ENCODE data around the gene RBPJ.
A peak's percentile ranks its signal among the peaks of the same experiment; 100 is the strongest.

The RBPJ gene

DNA sequence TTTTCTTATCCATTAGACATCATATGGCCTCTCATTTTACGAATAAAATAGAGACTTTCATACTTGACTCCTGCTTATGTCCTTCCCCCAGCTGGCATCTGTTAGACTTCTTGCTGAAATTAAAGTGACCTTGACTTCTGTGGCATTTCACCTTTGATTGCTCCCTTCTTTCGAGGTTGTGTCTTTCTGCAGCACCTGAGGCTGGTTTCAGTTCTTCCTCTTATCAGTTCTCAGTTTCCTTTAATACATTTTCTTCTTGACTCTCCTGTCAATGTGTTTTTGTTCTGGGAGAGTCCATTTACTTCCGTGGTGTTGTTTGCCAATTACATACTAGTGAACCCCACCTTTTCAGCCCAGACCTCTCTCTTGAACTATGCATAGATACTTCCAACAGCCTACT, 81.6 kb downstream of the RBPJ start:
- Mint-ChIP-seq H3K36me3 (ENCODE audit: low read depth) (peaks cover 50% of the 10 kb centered on the region), H3K9me3 (peaks cover 5% of the 10 kb centered on the region), H3K27me3 (ENCODE audit: low read depth) (no peaks in the 10 kb centered on the region), H3K4me1 (peaks cover 5% of the 10 kb centered on the region), H3K4me3 (no peak overlapping the region), H3K27ac (no peak overlapping the region)
- TF ChIP-seq, protein P1, sequence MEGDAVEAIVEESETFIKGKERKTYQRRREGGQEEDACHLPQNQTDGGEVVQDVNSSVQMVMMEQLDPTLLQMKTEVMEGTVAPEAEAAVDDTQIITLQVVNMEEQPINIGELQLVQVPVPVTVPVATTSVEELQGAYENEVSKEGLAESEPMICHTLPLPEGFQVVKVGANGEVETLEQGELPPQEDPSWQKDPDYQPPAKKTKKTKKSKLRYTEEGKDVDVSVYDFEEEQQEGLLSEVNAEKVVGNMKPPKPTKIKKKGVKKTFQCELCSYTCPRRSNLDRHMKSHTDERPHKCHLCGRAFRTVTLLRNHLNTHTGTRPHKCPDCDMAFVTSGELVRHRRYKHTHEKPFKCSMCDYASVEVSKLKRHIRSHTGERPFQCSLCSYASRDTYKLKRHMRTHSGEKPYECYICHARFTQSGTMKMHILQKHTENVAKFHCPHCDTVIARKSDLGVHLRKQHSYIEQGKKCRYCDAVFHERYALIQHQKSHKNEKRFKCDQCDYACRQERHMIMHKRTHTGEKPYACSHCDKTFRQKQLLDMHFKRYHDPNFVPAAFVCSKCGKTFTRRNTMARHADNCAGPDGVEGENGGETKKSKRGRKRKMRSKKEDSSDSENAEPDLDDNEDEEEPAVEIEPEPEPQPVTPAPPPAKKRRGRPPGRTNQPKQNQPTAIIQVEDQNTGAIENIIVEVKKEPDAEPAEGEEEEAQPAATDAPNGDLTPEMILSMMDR (IDR thresholded peaks at IDR 0.05; ENCODE audit: unreplicated experiment in 3 of 3), result no peak

DNA sequence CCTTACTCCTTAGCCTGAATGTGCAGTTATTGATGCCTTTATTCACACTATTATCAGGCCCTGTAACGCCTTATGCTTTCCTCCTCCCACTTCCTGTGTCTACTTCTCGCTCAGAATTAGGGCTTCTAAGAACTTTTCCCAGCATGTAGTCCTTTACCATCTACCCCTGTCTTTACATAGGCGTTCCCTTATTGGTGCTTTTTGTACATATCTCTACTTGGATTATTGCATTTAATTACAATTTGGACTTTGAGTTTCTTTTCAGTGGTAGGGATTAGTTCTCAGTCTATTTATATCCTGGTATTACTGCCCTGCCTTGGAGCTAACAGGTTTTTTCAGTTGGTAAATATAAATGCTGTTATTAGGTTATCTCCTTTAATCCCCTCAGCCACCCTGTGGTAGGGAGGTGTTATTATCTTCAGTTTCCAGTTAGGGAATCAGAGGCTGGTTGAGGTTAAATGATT, 84.0 kb downstream of the RBPJ start:
- Mint-ChIP-seq H3K36me3 (ENCODE audit: low read depth) (peaks cover 43% of the 10 kb centered on the region), H3K4me1 (peaks cover 5% of the 10 kb centered on the region), H3K27me3 (ENCODE audit: low read depth) (no peaks in the 10 kb centered on the region), H3K27ac (no peak overlapping the region), H3K9me3 (peaks cover 5% of the 10 kb centered on the region), H3K4me3 (no peak overlapping the region)
- TF ChIP-seq, protein P1 (IDR thresholded peaks at IDR 0.05; ENCODE audit: unreplicated experiment in 3 of 3), result peak in 1 of 3 experiments; percentile 21

DNA sequence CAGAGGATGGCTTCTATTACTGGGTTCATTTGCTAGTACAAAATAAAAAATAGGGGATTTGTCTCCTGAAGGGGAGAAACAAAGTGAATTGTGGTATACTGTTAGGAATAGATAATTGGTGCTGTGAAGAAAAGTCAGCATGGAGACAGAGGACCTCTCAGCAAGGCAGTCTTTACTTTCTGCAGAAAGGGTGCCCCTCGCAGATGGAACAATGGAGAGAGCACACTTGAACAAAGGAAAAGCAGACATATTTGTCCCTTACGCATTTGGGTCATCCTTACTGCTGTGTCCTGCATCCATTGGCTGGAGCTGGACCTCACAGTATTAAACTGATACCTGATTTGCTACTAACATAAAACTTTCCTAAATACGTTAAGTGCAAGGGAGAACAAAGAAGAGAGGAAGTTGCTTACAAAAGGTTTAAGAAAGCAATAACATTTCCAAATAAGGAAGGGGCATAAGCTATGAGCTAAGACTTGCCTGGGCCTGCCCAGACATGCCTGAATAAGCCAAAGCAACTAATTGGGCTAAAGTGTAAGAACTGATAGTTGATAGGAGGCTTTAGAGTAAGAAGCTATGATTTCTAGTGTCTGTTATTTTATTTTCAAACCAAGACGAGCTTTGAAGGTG, 85.6 kb downstream of the RBPJ start:
- peaks cover 43% of the 10 kb centered on the region for H3K36me3 Mint-ChIP-seq (ENCODE audit: low read depth)
- no peak overlapping the region for H3K27ac Mint-ChIP-seq
- H3K4me1 Mint-ChIP-seq, result peaks cover 5% of the 10 kb centered on the region
- TF ChIP-seq, protein P1 (IDR thresholded peaks at IDR 0.05; ENCODE audit: unreplicated experiment in 3 of 3), result no peak
- H3K9me3 Mint-ChIP-seq, result peaks cover 5% of the 10 kb centered on the region
- no peaks in the 10 kb centered on the region for H3K27me3 Mint-ChIP-seq (ENCODE audit: low read depth)
- H3K4me3 Mint-ChIP-seq, result no peak overlapping the region

DNA sequence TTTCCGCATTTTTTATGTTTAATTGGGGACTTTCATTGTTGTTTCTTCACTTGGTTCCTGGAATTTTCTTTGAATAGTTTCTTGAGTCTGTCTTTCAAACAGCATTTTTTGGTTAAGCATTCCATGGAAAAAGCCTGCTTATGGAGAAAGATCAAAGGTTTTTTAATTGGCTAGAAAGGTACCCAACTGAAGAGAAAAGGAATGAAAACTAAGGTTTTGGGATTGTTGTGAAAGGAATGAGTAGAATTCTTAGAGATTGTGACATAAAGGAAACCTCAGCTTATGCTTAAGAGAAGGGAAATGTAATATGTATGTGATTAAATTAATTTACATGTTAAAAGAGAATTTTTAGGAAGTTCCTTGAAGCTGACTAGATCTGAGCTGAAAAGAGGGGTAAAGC, 86.7 kb downstream of the RBPJ start:
- no peaks in the 10 kb centered on the region for H3K27me3 Mint-ChIP-seq (ENCODE audit: low read depth)
- peaks cover 5% of the 10 kb centered on the region for H3K4me1 Mint-ChIP-seq
- H3K9me3 Mint-ChIP-seq, result peaks cover 5% of the 10 kb centered on the region
- TF ChIP-seq, protein P1 (IDR thresholded peaks at IDR 0.05; ENCODE audit: unreplicated experiment in 3 of 3), result no peak
- H3K27ac Mint-ChIP-seq, result no peak overlapping the region
- no peak overlapping the region for H3K4me3 Mint-ChIP-seq
- peaks cover 39% of the 10 kb centered on the region for H3K36me3 Mint-ChIP-seq (ENCODE audit: low read depth)

DNA sequence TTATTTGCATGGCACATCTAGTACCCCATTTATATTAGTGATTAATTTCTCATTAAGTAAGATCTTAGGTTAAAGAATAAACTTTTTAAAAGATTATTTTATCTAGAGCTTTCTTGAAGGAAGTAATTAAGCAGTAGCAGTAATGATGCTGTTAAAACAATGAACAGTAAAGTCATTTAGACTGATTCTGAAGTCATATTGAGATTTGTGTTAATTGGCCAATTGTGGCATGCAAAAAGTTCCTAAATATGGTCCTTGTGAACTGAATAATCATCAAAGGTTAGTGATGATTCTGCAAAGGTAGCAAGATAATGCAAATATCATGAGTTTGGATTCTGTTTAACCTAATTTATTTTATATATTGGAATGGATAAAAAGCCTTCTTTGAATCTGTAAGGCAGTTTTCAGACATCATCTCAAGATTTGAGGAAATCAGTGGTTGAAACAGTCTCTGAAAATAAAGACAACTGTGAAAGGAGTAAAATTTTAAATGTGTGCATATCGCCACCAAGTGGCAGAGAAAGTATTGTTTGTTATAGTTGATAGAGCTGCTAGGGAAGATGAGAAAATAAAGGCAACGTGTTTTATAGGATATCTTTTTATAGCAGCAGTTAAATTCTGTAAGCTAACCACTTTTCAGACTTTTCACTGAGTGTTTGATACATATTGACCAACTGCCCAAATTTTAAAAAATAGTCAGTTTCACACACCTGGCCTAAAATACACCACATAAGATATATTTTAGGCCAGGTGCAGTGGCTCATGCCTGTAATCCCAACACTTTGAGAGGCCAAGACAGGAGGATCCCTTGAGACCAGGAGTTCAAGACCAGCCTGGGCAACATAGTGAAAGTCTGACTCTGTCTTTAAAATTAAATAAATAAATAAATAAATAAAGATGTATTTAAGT, 89.8 kb downstream of the RBPJ start:
- H3K9me3 Mint-ChIP-seq, result peaks cover 5% of the 10 kb centered on the region
- H3K4me1 Mint-ChIP-seq, result peaks cover 9% of the 10 kb centered on the region
- no peaks in the 10 kb centered on the region for H3K27me3 Mint-ChIP-seq (ENCODE audit: low read depth)
- TF ChIP-seq, protein P1 (IDR thresholded peaks at IDR 0.05; ENCODE audit: unreplicated experiment in 3 of 3), result peak; percentile 66 to 72 (median 71)
- peaks cover 35% of the 10 kb centered on the region for H3K36me3 Mint-ChIP-seq (ENCODE audit: low read depth)
- peak overlapping the region in 1 of 3 experiments; percentile 37 for H3K27ac Mint-ChIP-seq
- H3K4me3 Mint-ChIP-seq, result no peak overlapping the region

Data from nephron (organoid).